ENCODE measurements around the gene NOL4L.
"Not testable (repeated sequence)": the region's sequence is repeated elsewhere in the genome, so short reads cannot be mapped to it uniquely, and the experiment has no call there.

The NOL4L gene

GRCh38 chr20:32594204-32594603 lies 9.1 kb upstream of the NOL4L start:
- H2AFZ ChIP-seq (ENCODE audit: low read depth, low read length, severe bottlenecking), result no peak overlapping the region
- no peaks in the 10 kb centered on the region for H3K36me3 ChIP-seq (ENCODE audit: low read length)
- no peak overlapping the region for H3K27ac ChIP-seq (ENCODE audit: low read depth, low read length)
- no peaks in the 10 kb centered on the region for H4K20me1 ChIP-seq (ENCODE audit: low read depth, low read length)
- no peak overlapping the region for H3K4me2 ChIP-seq (ENCODE audit: low read depth, low read length, poor library complexity, severe bottlenecking)
- H3K9me2 ChIP-seq (replicated peaks; ENCODE audit: insufficient read depth, low read length), result no peaks in the 10 kb centered on the region
- no peaks in the 10 kb centered on the region for H3K79me2 ChIP-seq (ENCODE audit: insufficient read depth, low read length)
- TF ChIP-seq, protein P1, sequence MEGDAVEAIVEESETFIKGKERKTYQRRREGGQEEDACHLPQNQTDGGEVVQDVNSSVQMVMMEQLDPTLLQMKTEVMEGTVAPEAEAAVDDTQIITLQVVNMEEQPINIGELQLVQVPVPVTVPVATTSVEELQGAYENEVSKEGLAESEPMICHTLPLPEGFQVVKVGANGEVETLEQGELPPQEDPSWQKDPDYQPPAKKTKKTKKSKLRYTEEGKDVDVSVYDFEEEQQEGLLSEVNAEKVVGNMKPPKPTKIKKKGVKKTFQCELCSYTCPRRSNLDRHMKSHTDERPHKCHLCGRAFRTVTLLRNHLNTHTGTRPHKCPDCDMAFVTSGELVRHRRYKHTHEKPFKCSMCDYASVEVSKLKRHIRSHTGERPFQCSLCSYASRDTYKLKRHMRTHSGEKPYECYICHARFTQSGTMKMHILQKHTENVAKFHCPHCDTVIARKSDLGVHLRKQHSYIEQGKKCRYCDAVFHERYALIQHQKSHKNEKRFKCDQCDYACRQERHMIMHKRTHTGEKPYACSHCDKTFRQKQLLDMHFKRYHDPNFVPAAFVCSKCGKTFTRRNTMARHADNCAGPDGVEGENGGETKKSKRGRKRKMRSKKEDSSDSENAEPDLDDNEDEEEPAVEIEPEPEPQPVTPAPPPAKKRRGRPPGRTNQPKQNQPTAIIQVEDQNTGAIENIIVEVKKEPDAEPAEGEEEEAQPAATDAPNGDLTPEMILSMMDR (IDR thresholded peaks at IDR 0.05; ENCODE audit: insufficient read depth, low read length, poor library complexity, severe bottlenecking), result no peak
- TF ChIP-seq EZH2phosphoT487 (conservative IDR thresholded peaks at IDR 0.05; ENCODE audit: low read length), result no peak
- H3K4me3 ChIP-seq (ENCODE audit: insufficient read depth, low read length, poor library complexity, severe bottlenecking), result no peak overlapping the region
- no peaks in the 10 kb centered on the region for H3K9me3 ChIP-seq (ENCODE audit: insufficient read depth, low read length)
- H3K9ac ChIP-seq (ENCODE audit: low read length), result no peak overlapping the region
- H3K27me3 ChIP-seq (ENCODE audit: low read length), result no peaks in the 10 kb centered on the region
- H3F3A ChIP-seq (ENCODE audit: insufficient read depth), result no peaks in the 10 kb centered on the region

DNA sequence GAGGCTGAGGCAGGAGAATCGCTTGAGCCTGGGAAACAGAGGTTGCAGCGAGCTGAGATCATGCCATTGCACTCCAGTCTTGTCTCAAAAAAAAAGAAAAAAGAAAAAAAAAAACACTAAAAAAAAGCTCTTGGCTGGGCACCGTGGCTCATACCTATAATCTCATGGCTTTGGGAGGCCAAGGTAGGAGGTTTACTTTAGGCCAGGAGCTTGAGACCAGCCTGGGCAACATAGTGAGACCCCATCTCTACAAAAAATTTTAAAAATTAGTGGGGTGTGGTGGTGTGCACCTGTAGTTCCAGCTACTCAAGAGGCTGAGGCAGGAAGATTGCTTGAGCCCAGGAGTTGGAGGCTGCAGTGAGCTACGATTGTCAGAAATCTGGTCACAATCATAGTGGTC lies 7.5 kb upstream of the NOL4L start:
- H3K36me3 ChIP-seq (ENCODE audit: low read length); H3K9ac ChIP-seq (ENCODE audit: low read length); H3K79me2 ChIP-seq (ENCODE audit: insufficient read depth, low read length); H3F3A ChIP-seq (ENCODE audit: insufficient read depth); H3K9me3 ChIP-seq (ENCODE audit: insufficient read depth, low read length); H3K27ac ChIP-seq (ENCODE audit: low read depth, low read length); H4K20me1 ChIP-seq (ENCODE audit: low read depth, low read length); H3K9me2 ChIP-seq (replicated peaks; ENCODE audit: insufficient read depth, low read length); H3K4me3 ChIP-seq (ENCODE audit: insufficient read depth, low read length, poor library complexity, severe bottlenecking); H3K27me3 ChIP-seq (ENCODE audit: low read length); H3K4me2 ChIP-seq (ENCODE audit: low read depth, low read length, poor library complexity, severe bottlenecking); H2AFZ ChIP-seq (ENCODE audit: low read depth, low read length, severe bottlenecking): not testable (repeated sequence)

DNA sequence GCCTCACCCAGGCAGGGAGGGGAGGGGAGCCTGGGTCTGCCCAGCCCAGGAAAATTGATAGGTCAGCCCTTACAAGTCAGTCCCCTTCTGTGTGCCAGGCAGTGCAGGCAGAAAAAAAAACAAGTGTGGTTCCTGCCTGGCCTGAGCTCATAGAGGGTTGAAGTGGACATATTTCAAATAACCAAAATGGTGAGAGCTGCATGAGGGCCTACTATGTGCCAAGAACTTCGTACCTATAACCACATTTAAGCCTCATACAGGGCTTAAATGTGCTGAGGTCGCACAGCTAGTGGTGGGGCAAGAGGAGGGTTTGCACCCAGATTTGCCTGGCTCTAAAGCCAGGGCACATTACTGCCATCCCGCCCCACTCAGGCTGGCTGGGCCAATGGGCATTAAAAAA lies 6.9 kb upstream of the NOL4L start:
- H3K27ac ChIP-seq (ENCODE audit: low read depth, low read length), result no peak overlapping the region
- H3K9ac ChIP-seq (ENCODE audit: low read length), result no peak overlapping the region
- H3K4me3 ChIP-seq (ENCODE audit: insufficient read depth, low read length, poor library complexity, severe bottlenecking), result no peak overlapping the region
- TF ChIP-seq, protein P1 (IDR thresholded peaks at IDR 0.05; ENCODE audit: insufficient read depth, low read length, poor library complexity, severe bottlenecking), result no peak
- no peak for TF ChIP-seq EZH2phosphoT487 (conservative IDR thresholded peaks at IDR 0.05; ENCODE audit: low read length)
- no peaks in the 10 kb centered on the region for H3K27me3 ChIP-seq (ENCODE audit: low read length)
- H3K9me3 ChIP-seq (ENCODE audit: insufficient read depth, low read length), result no peaks in the 10 kb centered on the region
- H3K9me2 ChIP-seq (replicated peaks; ENCODE audit: insufficient read depth, low read length), result no peaks in the 10 kb centered on the region
- H3K36me3 ChIP-seq (ENCODE audit: low read length), result no peaks in the 10 kb centered on the region
- H2AFZ ChIP-seq (ENCODE audit: low read depth, low read length, severe bottlenecking), result no peak overlapping the region
- no peak overlapping the region for H3K4me2 ChIP-seq (ENCODE audit: low read depth, low read length, poor library complexity, severe bottlenecking)
- no peaks in the 10 kb centered on the region for H3K79me2 ChIP-seq (ENCODE audit: insufficient read depth, low read length)
- no peaks in the 10 kb centered on the region for H4K20me1 ChIP-seq (ENCODE audit: low read depth, low read length)
- H3F3A ChIP-seq (ENCODE audit: insufficient read depth), result no peaks in the 10 kb centered on the region

DNA sequence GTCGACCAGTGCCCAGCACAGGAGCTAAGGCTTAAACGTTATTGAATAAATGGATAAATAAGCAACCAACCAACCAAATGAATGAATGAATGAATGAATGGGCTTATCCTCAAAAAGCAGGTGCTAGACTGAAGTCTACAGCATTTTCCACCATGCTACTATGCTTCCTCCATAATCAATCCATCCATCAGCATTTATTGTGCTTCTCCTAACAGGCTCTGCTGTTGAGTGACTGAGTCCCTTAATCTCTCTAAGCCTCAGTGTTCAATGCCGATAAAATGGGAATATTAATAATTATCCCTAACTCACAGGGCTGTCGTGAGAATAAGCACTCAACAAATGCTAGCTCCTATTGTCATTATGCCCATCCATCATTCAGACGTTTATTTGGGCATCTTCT lies 4.6 kb upstream of the NOL4L start:
- H4K20me1 ChIP-seq (ENCODE audit: low read depth, low read length), result no peaks in the 10 kb centered on the region
- no peaks in the 10 kb centered on the region for H3K36me3 ChIP-seq (ENCODE audit: low read length)
- no peak overlapping the region for H3K4me3 ChIP-seq (ENCODE audit: insufficient read depth, low read length, poor library complexity, severe bottlenecking)
- H3K4me2 ChIP-seq (ENCODE audit: low read depth, low read length, poor library complexity, severe bottlenecking), result no peak overlapping the region
- H3K9me3 ChIP-seq (ENCODE audit: insufficient read depth, low read length), result no peaks in the 10 kb centered on the region
- no peaks in the 10 kb centered on the region for H3K27me3 ChIP-seq (ENCODE audit: low read length)
- no peaks in the 10 kb centered on the region for H3K79me2 ChIP-seq (ENCODE audit: insufficient read depth, low read length)
- H3F3A ChIP-seq (ENCODE audit: insufficient read depth), result no peaks in the 10 kb centered on the region
- H3K9me2 ChIP-seq (replicated peaks; ENCODE audit: insufficient read depth, low read length), result no peaks in the 10 kb centered on the region
- H3K27ac ChIP-seq (ENCODE audit: low read depth, low read length), result no peak overlapping the region
- H2AFZ ChIP-seq (ENCODE audit: low read depth, low read length, severe bottlenecking), result no peak overlapping the region
- no peak overlapping the region for H3K9ac ChIP-seq (ENCODE audit: low read length)
- no peak for TF ChIP-seq EZH2phosphoT487 (conservative IDR thresholded peaks at IDR 0.05; ENCODE audit: low read length)
- TF ChIP-seq, protein P1 (IDR thresholded peaks at IDR 0.05; ENCODE audit: insufficient read depth, low read length, poor library complexity, severe bottlenecking), result no peak
